ENCODE results near the gene LRBA.

LRBA gene

GRCh38 chr4:150820409-150820808, 194.7 kb downstream of the LRBA start:
- DNase-seq (ENCODE audit: extremely low read depth in 1 of 2, low read depth in 1 of 2): no peak

- no peak for DNase-seq (ENCODE audit: extremely low read depth in 1 of 2, low read depth in 1 of 2)
Observed at GRCh38 chr4:150818661-150819060, 196.4 kb downstream of the LRBA start.

- DNase-seq (ENCODE audit: extremely low read depth in 1 of 2, low read depth in 1 of 2): no peak
Observed at GRCh38 chr4:150817804-150818528, 197.1 kb downstream of the LRBA start.

- DNase-seq (ENCODE audit: extremely low read depth in 1 of 2, low read depth in 1 of 2): no peak
Observed at GRCh38 chr4:150817017-150817416, 198.1 kb downstream of the LRBA start.

- DNase-seq (ENCODE audit: extremely low read depth in 1 of 2, low read depth in 1 of 2): no peak
Observed at GRCh38 chr4:150816491-150816890, 198.6 kb downstream of the LRBA start.

- DNase-seq (ENCODE audit: extremely low read depth in 1 of 2, low read depth in 1 of 2): no peak
Observed at GRCh38 chr4:150814873-150815272, 200.2 kb downstream of the LRBA start.

- no peak for DNase-seq (ENCODE audit: extremely low read depth in 1 of 2, low read depth in 1 of 2)
Observed at GRCh38 chr4:150805183-150806025, 209.7 kb downstream of the LRBA start.

- DNase-seq (ENCODE audit: extremely low read depth in 1 of 2, low read depth in 1 of 2): no peak
Observed at GRCh38 chr4:150801833-150802232, 213.3 kb downstream of the LRBA start.

GRCh38 chr4:150799207-150799606, 215.9 kb downstream of the LRBA start:
- no peak for DNase-seq (ENCODE audit: extremely low read depth in 1 of 2, low read depth in 1 of 2)

GRCh38 chr4:150794706-150795105, 220.4 kb downstream of the LRBA start:
- no peak for DNase-seq (ENCODE audit: extremely low read depth in 1 of 2, low read depth in 1 of 2)

GRCh38 chr4:150789864-150790263, 225.2 kb downstream of the LRBA start:
- DNase-seq (ENCODE audit: extremely low read depth in 1 of 2, low read depth in 1 of 2): no peak

- no peak for DNase-seq (ENCODE audit: extremely low read depth in 1 of 2, low read depth in 1 of 2)
Observed at GRCh38 chr4:150784939-150785338, 230.1 kb downstream of the LRBA start.

- no peak for DNase-seq (ENCODE audit: extremely low read depth in 1 of 2, low read depth in 1 of 2)
Observed at GRCh38 chr4:150784305-150784704, 230.8 kb downstream of the LRBA start.

- no peak for DNase-seq (ENCODE audit: extremely low read depth in 1 of 2, low read depth in 1 of 2)
Observed at GRCh38 chr4:150782921-150783320, 232.2 kb downstream of the LRBA start.

- no peak for DNase-seq (ENCODE audit: extremely low read depth in 1 of 2, low read depth in 1 of 2)
Observed at GRCh38 chr4:150782311-150782710, 232.8 kb downstream of the LRBA start.

- DNase-seq (ENCODE audit: extremely low read depth in 1 of 2, low read depth in 1 of 2): no peak
Observed at GRCh38 chr4:150781191-150781590, 233.9 kb downstream of the LRBA start.

- DNase-seq (ENCODE audit: extremely low read depth in 1 of 2, low read depth in 1 of 2): no peak
Observed at GRCh38 chr4:150779707-150780106, 235.4 kb downstream of the LRBA start.

- no peak for DNase-seq (ENCODE audit: extremely low read depth in 1 of 2, low read depth in 1 of 2)
Observed at GRCh38 chr4:150773729-150774449, 241.2 kb downstream of the LRBA start.

- DNase-seq (ENCODE audit: extremely low read depth in 1 of 2, low read depth in 1 of 2): no peak
Observed at GRCh38 chr4:150773032-150773431, 242.1 kb downstream of the LRBA start.

GRCh38 chr4:150771382-150771781, 243.7 kb downstream of the LRBA start:
- DNase-seq (ENCODE audit: extremely low read depth in 1 of 2, low read depth in 1 of 2): no peak

GRCh38 chr4:150769845-150770244, 245.2 kb downstream of the LRBA start:
- no peak for DNase-seq (ENCODE audit: extremely low read depth in 1 of 2, low read depth in 1 of 2)

- DNase-seq (ENCODE audit: extremely low read depth in 1 of 2, low read depth in 1 of 2): no peak
Observed at GRCh38 chr4:150769248-150769647, 245.8 kb downstream of the LRBA start.
